A549 (cell line): ENCODE results near the gene GOLGA6A. TPM values are rescaled to one million over a fixed set of nuclear protein-coding genes. Genes with fewer than 3 reads are reported as not detected.
"Not testable (repeated sequence)": the region's sequence is repeated elsewhere in the genome, so short reads cannot be mapped to it uniquely, and the experiment has no call there.

Experiments
- ATAC-seq, 2 experiments: fragments of 200-7000 bp in 1 of 2; fragments of >200 bp in 1 of 2; cut with Nextera tagmentation in 1 of 2; cut with Tn5 transposase in 1 of 2; 3 replicates each; pipeline versions ENCODE4 v1.8.0 to v1.9.1; 2018 to 2020; ENCODE audit warnings: mild to moderate bottlenecking in 1 of 2, moderate library complexity in 1 of 2
- CTCF ChIA-PET: fragments of 300-600 bp; sonication (Branson Sonifier 250); formaldehyde crosslinking; extraction: SDS; loops from one replicate; lab custom pipeline; 2021; ENCODE audit warnings: antibody characterized with exemption, inconsistent platforms; lab: Yijun Ruan, JAX
- POLR2A ChIA-PET: fragments of 350-600 bp; formaldehyde crosslinking; extraction: SDS; loops from one replicate; lab custom pipeline; 2021; ENCODE audit warnings: antibody characterized with exemption, inconsistent platforms; lab: Yijun Ruan, JAX
- DNase-seq, 2 experiments: peaks; one replicate each; pipeline versions ENCODE4 v3.0.0 to v3.0.0-alpha.2; 2011 to 2016; ENCODE audit warnings: low read depth in 1 of 2, low spot score in 1 of 2
- FAIRE-seq: peaks from 2 replicates; lab custom pipeline; 2011; peaks lifted over from hg19 to GRCh38; lab: Jason Lieb, UNC
- H3K27ac ChIP-seq, 2 experiments: fragments of >200 bp; sonication (Bioruptor Twin); formaldehyde crosslinking; 3 replicates each; pipeline ENCODE4 v1.5.1; 2016 to 2017
- H3K4me1 ChIP-seq: fragments of >200 bp; sonication (Bioruptor Twin); formaldehyde crosslinking; 3 replicates; pipeline ENCODE4 v1.6.1; 2016
- H3K4me2 ChIP-seq: fragments of >200 bp; sonication (Bioruptor Twin); formaldehyde crosslinking; 3 replicates; pipeline ENCODE4 v1.6.1; 2016
- H3K4me3 ChIP-seq: fragments of >200 bp; sonication (Bioruptor Twin); formaldehyde crosslinking; 3 replicates; pipeline ENCODE4 v1.5.1; 2016
- H3K9me3 ChIP-seq: fragments of >200 bp; sonication (Bioruptor Twin); formaldehyde crosslinking; 3 replicates; pipeline ENCODE4 v1.6.1; 2016
- CHD2 ChIP-seq: fragments of 150-350 bp; IDR thresholded peaks from 2 replicates; pipeline ENCODE4 v1.6.1; 2014; ENCODE audit warnings: low read length; ENCODE audit not compliant: partially characterized antibody
- EP300 ChIP-seq, 2 experiments: fragments of >200 bp; sonication (Bioruptor Twin); formaldehyde crosslinking; IDR thresholded peaks; 2 replicates in 1 of 2; 3 replicates in 1 of 2; pipeline ENCODE4 v1.6.1; 2016 to 2017
- FOSL2 ChIP-seq, 2 experiments: fragments of 450-650 bp in 1 of 2; fragments of >200 bp in 1 of 2; sonication (Bioruptor Twin) in 1 of 2; formaldehyde crosslinking; IDR thresholded peaks; 2 replicates each; pipeline versions ENCODE4 v1.5.0 to v1.6.1; 2016 to 2020; ENCODE audit warnings: mild to moderate bottlenecking in 1 of 2, moderate library complexity in 1 of 2
- HOXA7 ChIP-seq: fragments of 250-450 bp; sonication (Bioruptor Pico); IDR thresholded peaks from 2 replicates; pipeline ENCODE4 v1.5.0; 2020; ENCODE audit warnings: mild to moderate bottlenecking, moderate library complexity
- HOXB13 ChIP-seq: fragments of 250-450 bp; sonication (Bioruptor Pico); IDR thresholded peaks from 2 replicates; pipeline ENCODE4 v1.5.0; 2020; ENCODE audit warnings: low read depth, mild to moderate bottlenecking, moderate library complexity
- HOXB5 ChIP-seq: fragments of 250-450 bp; sonication (Bioruptor Pico); IDR thresholded peaks from 2 replicates; pipeline ENCODE4 v1.5.0; 2020; ENCODE audit warnings: mild to moderate bottlenecking, moderate library complexity
- KDM5A ChIP-seq: fragments of 200-600 bp; sonication (generic); IDR thresholded peaks from 2 replicates; pipeline ENCODE4 v1.6.1; 2016; ENCODE audit warnings: antibody characterized with exemption, mild to moderate bottlenecking
- MAZ ChIP-seq: fragments of 150-350 bp; IDR thresholded peaks from 2 replicates; pipeline ENCODE4 v1.6.1; 2014; ENCODE audit warnings: antibody characterized with exemption, low read depth, low read length, borderline replicate concordance
- RCOR1 ChIP-seq: fragments of 150-350 bp; IDR thresholded peaks from 2 replicates; pipeline ENCODE4 v1.6.1; 2014; ENCODE audit warnings: antibody characterized with exemption, low read length, low read depth
- TFCP2L1 ChIP-seq: fragments of 250-450 bp; sonication (Bioruptor Pico); IDR thresholded peaks from 2 replicates; pipeline ENCODE4 v1.5.0; 2021; ENCODE audit warnings: mild to moderate bottlenecking
- TP53 ChIP-seq: fragments of 250-450 bp; sonication (Bioruptor Pico); IDR thresholded peaks from 2 replicates; pipeline ENCODE4 v1.5.0; 2021; ENCODE audit warnings: mild to moderate bottlenecking, moderate library complexity
- ZFP36 ChIP-seq: fragments of 450-650 bp; IDR thresholded peaks from 2 replicates; pipeline ENCODE4 v1.6.1; 2014; ENCODE audit warnings: borderline replicate concordance; ENCODE audit not compliant: partially characterized antibody
- ZSCAN20 ChIP-seq: fragments of 250-450 bp; sonication (Bioruptor Pico); IDR thresholded peaks from 2 replicates; pipeline ENCODE4 v1.8.0; 2022; ENCODE audit warnings: mild to moderate bottlenecking, moderate library complexity
- WGBS: methylation state at CpG from one replicate; pipeline ENCODE4 v1.1.6; 2017; ENCODE audit errors: missing lambda C conversion rate; 5-methylcytosine and 5-hydroxymethylcytosine counted together
- polyA plus RNA-seq, 4 experiments: library from polyadenylated mRNA; depleted of rRNA in 3 of 4; stranded (reverse); fragments of >200 nt; fragmentation: RNase III in 1 of 4; extraction: RNeasy Plus Mini Kit Qiagen cat#74134 plus additional on column Dnase treatment in 1 of 4; gene quantifications; 2 replicates in 3 of 4; 3 replicates in 1 of 4; pipeline ENCODE4 v1.2.3, GENCODE V29; 2011 to 2017
- TF ChIP-seq, protein P1 (sequence below): IDR thresholded peaks from 2 replicates; pipeline ENCODE4 v1.6.1; 2012; ENCODE audit warnings: low read depth, borderline replicate concordance
- TF ChIP-seq, protein P2 (sequence below): fragments of 250-450 bp; sonication (Bioruptor Pico); IDR thresholded peaks from 2 replicates; pipeline ENCODE4 v1.5.0; 2020; ENCODE audit warnings: low read depth, mild to moderate bottlenecking, moderate library complexity
- TF ChIP-seq, protein P3 (sequence below): fragments of 200-600 bp; sonication (generic); IDR thresholded peaks from 2 replicates; pipeline ENCODE4 v1.6.1; 2016; ENCODE audit warnings: antibody characterized with exemption, mild to moderate bottlenecking, moderate library complexity
- TF ChIP-seq, protein P4 (sequence below): IDR thresholded peaks from 2 replicates; pipeline ENCODE4 v1.6.1; 2012

GOLGA6A gene
- polyA plus RNA-seq, 2 of the 4 experiments (the other 2 are of a cell fraction) = 0.03 to 0.05 TPM

DNA sequence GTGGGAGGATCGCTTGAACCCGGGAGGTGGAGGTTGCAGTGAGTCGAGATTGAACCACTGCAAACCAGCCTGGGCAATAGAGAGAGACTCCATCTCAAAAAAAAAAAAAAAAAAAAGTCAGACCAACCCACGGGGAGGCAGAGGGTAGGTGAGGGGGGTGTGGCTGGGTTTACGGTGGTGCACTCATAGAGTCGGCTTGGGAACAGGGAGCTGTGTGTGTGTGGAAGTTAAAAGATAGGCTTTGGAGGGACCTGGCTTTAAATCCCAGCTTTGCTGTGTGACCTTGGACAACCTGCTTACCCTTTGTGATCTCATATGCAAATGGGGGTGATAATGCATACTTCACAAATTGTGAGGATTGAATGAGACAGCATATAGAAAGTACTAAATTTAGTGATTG, 38.1 kb upstream of the GOLGA6A start:
- Histone ChIP-seq H3K4me2 (no peak overlapping the region), H3K4me3 (no peak overlapping the region), H3K9me3 (no peaks in the 10 kb centered on the region), H3K27ac (no peak overlapping the region), H3K4me1 (peaks cover 6% of the 10 kb centered on the region; the same call in 2 of the 3 replicates)
- no peak for TF ChIP-seq ZFP36
- TF ChIP-seq CHD2 = no peak
- no peak for TF ChIP-seq EP300 (IDR thresholded peaks at IDR 0.05)
- TF ChIP-seq KDM5A = no peak
- no peak for ATAC-seq
- FAIRE-seq = no peak
- ChIA-PET POLR2A (no interaction called here), CTCF (interaction anchor here (1.1 to 1.9 kb wide), 4 partner anchors 16 to 200 kb away, joined by 3 to 5 read pairs (median 4); no protein-coding TSS in a partner anchor)
- no peak for DNase-seq
- WGBS = 27% methylated on average over 6 of the region's 6 CpGs

DNA sequence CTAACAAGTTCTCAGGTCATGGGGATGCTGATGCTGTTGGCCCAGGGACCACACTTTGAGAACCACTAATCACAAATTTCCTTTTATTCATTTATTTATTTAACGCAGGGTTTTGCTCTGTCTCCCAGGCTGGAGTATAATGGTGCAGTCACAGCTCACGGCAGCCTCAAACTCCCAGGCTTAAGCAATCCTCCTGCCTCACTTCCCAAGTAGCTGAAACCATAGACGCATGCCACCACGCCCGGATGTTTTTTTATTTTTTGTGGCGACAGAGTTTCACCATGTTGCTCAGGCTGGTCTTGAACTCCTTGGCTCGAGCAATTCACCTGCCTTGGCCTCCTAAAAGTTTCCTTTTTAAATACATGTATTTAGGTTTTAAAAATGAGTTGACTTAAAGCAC, 27.4 kb upstream of the GOLGA6A start:
- H3K4me1 ChIP-seq = no peaks in the 10 kb centered on the region
- WGBS = 59% methylated on average over 7 of the region's 7 CpGs
- no peaks in the 10 kb centered on the region for H3K9me3 ChIP-seq
- CTCF ChIA-PET = no interaction called here
- no peak overlapping the region for H3K27ac ChIP-seq
- FAIRE-seq (no peak), ATAC-seq (no peak), DNase-seq (no peak)
- no peak overlapping the region for H3K4me2 ChIP-seq
- TF ChIP-seq ZFP36 = no peak
- TF ChIP-seq TFCP2L1 (CRISPR knock-in tag) = no peak
- H3K4me3 ChIP-seq = no peak overlapping the region
- POLR2A ChIA-PET = no interaction called here

DNA sequence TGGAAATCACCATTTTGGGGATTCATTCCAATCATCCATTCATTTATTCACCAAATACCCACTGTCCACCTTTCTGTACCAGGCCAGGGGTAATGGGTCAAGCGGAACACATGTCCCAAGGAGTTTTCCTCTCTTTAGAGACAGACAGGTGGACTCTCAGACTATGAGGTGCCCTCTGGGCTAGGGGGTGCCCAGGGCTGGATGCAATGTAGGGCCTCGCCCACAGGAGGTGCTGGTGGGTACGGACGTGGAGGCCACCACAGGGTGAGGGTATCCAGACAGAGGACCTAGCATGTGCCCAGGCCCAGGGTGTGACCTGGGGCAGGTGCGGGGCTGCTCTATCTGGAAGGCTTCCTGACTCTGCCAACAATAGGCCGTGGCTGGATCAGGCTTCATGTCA, 26.3 kb upstream of the GOLGA6A start:
- H3K4me3 ChIP-seq, POLR2A ChIA-PET, CTCF ChIA-PET, H3K4me2 ChIP-seq, H3K27ac ChIP-seq, FAIRE-seq, H3K9me3 ChIP-seq, DNase-seq, H3K4me1 ChIP-seq: not testable (repeated sequence)
- 0 out of 6 replicates have a peak, but pooled peaks of 1 of the 2 experiments have one; percentile 47 for ATAC-seq
- WGBS = 91% methylated on average over 3 of the region's 6 CpGs

DNA sequence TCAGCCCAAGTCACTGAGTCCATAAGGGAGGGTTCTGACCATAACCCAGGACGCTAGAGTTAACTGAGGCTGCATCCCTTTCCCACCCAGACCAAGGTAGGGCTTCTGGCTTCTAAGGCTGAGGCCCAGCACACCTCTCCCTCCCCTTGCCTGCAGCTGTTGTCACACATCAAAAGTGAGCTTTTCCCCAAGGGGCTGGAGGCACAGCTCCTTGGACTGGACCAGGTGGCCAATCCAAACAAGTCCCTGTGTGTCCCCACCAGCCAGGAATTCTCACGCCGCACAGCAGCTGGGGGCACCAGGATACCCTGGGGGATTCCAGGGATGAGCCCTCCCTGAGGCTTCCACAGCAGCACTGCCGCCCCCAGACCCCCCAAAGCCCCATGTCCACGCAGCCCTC, 25.8 kb upstream of the GOLGA6A start:
- Histone ChIP-seq H3K4me1 (no peaks in the 10 kb centered on the region), H3K27ac (no peak overlapping the region), H3K4me2 (no peak overlapping the region), H3K4me3 (no peak overlapping the region), H3K9me3 (no peaks in the 10 kb centered on the region)
- POLR2A ChIA-PET = no interaction called here
- FAIRE-seq = no peak
- CTCF ChIA-PET = no interaction called here
- WGBS = no CpG with 5 or more reads among the region's 5 CpGs
- no peak for DNase-seq
- TF ChIP-seq, protein P1, sequence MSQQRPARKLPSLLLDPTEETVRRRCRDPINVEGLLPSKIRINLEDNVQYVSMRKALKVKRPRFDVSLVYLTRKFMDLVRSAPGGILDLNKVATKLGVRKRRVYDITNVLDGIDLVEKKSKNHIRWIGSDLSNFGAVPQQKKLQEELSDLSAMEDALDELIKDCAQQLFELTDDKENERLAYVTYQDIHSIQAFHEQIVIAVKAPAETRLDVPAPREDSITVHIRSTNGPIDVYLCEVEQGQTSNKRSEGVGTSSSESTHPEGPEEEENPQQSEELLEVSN = no peak
- no peak for TF ChIP-seq RCOR1
- TF ChIP-seq TP53 = no peak
- TF ChIP-seq MAZ = no peak
- TF ChIP-seq HOXA7 (CRISPR knock-in tag) = no peak
- TF ChIP-seq, all 56 proteins: peak for 0
- no peak for ATAC-seq

DNA sequence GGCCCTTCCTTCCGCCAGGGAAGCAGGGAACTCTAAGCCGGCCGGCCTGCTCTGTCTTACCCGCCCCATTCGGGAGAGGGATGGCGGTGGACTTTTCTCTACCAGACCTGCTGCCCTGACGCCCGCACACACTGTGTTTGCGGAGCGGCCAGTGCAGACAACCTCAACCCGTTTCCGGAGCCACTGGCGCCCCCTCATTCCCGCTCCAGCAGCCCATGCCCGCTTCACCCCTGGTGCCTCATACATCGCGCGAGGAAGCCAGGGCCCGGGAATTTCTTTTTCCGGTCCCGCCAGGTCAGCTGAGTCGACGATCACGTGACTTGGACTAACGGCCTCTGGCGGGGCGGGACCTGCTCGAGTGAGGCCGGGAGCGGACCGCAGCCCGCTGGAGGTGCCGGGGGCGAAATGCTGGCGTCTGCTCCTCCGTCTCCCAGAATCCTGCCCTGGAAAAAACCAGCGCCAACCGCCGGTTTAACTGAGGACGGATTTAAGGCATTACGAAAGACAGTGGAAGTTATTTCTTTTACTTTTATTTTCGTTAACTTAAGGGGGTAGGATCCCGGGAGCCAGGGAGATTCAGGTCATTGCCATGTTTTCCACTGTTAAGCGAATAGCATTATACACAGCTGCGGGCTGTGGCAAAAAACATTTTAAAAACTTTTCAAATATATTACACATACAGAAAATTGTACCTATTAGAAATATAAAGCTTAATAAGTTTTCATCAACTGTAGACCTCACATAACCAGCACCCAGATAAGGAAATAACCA, 17.8 kb upstream of the GOLGA6A start:
- H3K4me1 ChIP-seq; POLR2A ChIA-PET; FAIRE-seq; H3K9me3 ChIP-seq; CTCF ChIA-PET; TF ChIP-seq FOSL2 (IDR thresholded peaks at IDR 0.05): not testable (repeated sequence)
- WGBS = 3% methylated on average over 25 of the region's 45 CpGs
- peak; percentile 75 to 92 for DNase-seq
- peak overlapping the region; percentile 68 to 70; a peak in 4 of 6 replicates for H3K27ac ChIP-seq
- H3K4me3 ChIP-seq = peak overlapping the region; percentile 31; the same call in 2 of the 3 replicates
- ATAC-seq = peak; percentile 79 to 94
- peak overlapping the region; percentile 78 for H3K4me2 ChIP-seq
- TF ChIP-seq HOXB5 (CRISPR knock-in tag) (peak; percentile 86), TP53 (peak; percentile 52; the same call in 1 of the 2 replicates), FOSL2 (CRISPR knock-in tag; IDR thresholded peaks at IDR 0.05) (0 out of 2 replicates have a peak, but pooled peaks have one; percentile 14), ZSCAN20 (CRISPR knock-in tag) (0 out of 2 replicates have a peak, but pooled peaks have one; percentile 37), CHD2 (peak; percentile 51), HOXB13 (CRISPR knock-in tag) (peak; percentile 83; the same call in 1 of the 2 replicates)
- TF ChIP-seq, protein P2, sequence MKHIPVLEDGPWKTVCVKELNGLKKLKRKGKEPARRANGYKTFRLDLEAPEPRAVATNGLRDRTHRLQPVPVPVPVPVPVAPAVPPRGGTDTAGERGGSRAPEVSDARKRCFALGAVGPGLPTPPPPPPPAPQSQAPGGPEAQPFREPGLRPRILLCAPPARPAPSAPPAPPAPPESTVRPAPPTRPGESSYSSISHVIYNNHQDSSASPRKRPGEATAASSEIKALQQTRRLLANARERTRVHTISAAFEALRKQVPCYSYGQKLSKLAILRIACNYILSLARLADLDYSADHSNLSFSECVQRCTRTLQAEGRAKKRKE (CRISPR knock-in tag) = peak; percentile 78; the same call in 1 of the 2 replicates
- TF ChIP-seq, protein P1 = peak; percentile 95
- TF ChIP-seq, protein P3, sequence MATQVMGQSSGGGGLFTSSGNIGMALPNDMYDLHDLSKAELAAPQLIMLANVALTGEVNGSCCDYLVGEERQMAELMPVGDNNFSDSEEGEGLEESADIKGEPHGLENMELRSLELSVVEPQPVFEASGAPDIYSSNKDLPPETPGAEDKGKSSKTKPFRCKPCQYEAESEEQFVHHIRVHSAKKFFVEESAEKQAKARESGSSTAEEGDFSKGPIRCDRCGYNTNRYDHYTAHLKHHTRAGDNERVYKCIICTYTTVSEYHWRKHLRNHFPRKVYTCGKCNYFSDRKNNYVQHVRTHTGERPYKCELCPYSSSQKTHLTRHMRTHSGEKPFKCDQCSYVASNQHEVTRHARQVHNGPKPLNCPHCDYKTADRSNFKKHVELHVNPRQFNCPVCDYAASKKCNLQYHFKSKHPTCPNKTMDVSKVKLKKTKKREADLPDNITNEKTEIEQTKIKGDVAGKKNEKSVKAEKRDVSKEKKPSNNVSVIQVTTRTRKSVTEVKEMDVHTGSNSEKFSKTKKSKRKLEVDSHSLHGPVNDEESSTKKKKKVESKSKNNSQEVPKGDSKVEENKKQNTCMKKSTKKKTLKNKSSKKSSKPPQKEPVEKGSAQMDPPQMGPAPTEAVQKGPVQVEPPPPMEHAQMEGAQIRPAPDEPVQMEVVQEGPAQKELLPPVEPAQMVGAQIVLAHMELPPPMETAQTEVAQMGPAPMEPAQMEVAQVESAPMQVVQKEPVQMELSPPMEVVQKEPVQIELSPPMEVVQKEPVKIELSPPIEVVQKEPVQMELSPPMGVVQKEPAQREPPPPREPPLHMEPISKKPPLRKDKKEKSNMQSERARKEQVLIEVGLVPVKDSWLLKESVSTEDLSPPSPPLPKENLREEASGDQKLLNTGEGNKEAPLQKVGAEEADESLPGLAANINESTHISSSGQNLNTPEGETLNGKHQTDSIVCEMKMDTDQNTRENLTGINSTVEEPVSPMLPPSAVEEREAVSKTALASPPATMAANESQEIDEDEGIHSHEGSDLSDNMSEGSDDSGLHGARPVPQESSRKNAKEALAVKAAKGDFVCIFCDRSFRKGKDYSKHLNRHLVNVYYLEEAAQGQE = peak; percentile 29; the same call in 1 of the 2 replicates
- TF ChIP-seq, protein P4, sequence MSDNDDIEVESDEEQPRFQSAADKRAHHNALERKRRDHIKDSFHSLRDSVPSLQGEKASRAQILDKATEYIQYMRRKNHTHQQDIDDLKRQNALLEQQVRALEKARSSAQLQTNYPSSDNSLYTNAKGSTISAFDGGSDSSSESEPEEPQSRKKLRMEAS = peak; percentile 87
